IPS-NIHi11 (cell line): ENCODE measurements around the gene LMO2.

Source experiments
- DNase-seq: peaks from one replicate; pipeline ENCODE4 v3.0.0; 2012; ENCODE audit warnings: mixed read lengths, low spot score

The LMO2 gene

DNA sequence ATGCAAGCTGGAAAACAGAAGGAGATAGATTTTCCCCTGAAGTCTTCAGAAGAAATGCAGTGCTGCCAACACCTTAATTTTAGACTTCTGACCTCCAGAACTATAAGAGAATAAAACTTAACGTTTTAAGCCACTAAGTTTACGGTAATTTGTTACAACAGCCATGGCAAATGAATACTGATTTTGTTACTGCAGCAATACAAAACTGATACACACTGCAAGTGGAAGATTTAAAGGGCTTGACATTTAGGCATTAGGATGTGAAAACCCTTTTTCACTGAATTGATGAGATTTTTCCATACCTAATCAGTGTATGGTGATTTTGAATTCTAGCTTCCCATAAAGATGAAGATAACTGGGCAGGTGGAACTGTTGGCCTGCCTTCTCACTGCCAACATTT is 22.1 kb upstream of the LMO2 start:
- no peak for DNase-seq

DNA sequence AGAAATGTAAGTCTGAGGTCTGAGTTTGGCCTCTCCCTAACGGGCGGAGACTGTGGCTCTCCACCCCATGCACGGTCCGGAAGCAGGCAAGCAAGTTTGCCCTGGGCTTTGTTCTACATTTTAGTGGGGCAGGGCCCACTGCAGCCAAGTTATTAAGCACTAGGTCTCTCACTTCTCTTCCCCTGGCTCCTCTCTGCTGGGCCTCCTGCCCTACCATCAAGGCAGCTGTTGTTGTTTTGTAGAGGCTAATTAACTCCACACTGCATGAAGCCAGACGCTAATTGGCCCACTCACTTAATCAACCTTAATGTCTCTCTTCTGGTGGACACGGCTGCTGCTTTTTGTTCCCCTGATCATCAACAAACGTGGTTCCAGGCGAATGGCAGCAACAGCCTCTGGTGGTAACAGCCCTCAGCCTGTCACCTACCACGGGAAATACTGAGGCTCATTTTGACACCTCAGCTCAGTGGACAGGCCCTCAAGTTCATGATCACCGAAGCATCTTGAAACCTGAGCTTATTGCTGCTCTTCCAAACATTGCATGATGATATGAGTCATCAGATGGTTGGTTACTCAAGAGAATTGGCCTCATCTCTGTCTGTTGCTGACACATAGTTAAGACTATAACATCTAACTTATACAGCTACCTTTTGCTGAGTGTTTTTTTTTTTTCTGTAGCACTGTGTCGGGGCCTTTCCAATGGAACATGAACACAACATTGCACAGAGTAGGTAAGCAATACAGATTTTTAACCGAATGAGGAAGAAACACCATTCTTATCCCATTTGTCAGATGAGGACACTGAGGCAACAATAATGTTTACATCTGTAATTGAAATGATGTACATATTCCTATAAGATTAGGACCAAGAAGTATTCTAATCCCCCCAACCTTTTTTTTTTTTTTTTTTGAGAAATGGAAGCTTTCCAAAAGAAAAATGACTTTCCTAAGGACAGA is 20.8 kb upstream of the LMO2 start:
- no peak for DNase-seq

DNA sequence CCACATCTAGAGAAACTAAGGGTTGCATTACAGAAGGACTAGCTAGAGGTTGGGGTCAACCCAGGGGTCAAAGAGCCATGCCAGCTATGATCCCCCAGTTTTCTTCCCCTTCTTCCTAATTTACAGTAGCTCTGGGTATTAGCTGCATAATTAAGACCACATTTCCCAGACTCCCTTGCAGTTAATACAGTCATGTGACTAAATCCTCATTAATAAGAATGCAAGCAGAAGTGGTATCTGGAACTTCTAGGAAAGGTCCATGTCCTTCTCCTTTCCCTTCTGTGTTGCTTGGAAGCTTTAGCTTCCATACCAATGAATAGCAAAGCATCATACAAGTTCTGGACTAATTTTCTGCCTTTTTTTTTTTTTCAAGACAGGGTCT is 19.1 kb upstream of the LMO2 start:
- no peak for DNase-seq

DNA sequence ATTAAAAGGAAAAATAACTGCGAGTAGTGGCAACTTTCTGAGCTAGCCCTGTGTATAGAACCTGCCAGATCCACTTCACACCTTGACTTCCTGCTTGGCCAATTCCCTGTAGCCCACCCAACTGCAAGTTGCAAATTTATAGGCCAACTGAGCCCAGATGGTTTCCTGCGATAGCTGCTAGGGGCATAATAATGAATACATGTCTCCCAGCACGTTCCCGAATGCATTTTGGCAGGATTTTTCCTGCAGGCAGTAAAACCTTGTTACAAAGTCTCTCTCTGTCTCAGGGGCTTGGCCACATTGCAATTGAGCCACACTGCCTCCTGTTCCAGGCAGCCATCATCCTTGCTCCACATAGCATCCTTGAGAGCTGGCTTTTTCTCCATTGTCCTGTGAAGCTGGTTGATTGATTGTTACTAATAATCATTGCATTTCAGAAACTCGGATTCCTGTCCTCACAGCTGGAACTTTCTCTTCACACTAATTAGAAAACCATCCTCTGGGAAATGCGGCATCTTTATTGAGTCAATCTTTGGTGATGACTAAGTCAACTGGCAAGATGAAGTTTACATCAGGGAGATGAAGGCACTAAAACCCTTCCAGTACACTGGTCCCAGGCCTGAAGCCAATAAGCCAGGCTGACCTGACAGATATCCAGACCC is 18.6 kb upstream of the LMO2 start:
- DNase-seq: no peak

DNA sequence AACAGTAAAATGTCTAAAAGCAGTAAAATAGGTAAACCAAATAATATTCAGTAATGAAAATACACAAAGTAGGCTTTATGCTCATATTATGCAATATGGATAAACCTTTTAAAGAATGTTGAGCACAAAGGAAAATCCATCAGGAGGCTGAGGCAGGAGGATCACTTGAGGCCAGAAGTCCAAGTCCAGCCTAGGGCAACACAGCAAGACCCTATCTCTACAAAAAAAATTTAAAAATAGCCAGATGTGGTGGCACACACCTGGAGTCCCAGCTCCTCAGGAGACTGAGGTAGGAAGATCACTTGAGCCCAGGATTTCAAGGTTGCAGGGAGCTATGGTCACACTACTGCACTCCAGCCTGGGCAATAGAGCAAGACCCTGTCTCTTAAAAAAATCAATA is 17.7 kb upstream of the LMO2 start:
- no peak for DNase-seq

DNA sequence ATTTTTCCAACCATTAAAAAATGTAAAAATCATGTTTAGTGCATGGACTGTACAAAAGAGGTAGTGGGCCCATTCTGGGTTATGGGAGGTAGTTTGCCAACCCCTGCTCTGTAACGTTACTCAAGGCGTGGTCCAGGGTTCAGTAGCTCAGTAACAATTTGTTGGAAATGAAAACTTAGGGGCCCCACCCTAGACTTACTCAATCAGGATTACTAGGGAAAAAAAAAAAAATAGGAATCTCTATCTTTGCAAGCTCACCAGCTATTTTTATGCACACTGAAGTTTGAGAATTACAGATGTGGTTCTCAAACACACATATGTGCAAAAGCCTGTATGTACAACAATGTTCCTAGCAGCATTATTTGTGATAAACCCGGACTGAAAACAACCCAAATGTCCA is 17.3 kb upstream of the LMO2 start:
- DNase-seq: no peak

DNA sequence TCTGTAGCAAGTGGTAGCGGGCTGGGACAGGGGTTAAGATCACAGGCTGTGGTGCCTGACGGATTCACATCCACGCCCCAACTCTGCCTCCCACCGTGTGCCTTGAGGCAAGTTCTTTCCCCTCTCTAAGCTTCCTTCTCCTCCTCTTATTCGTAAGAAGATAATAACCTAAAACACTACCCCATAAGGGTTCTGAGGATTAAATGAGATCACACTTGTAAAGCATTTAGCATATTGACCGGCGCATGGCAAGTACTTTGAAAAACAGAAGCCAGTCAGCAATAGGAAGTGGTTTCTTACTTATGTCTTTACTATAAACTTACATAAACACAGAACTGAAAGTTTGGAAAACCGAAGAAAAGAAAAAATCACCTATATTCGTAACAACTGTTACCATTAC is 15.5 kb upstream of the LMO2 start:
- DNase-seq: no peak

DNA sequence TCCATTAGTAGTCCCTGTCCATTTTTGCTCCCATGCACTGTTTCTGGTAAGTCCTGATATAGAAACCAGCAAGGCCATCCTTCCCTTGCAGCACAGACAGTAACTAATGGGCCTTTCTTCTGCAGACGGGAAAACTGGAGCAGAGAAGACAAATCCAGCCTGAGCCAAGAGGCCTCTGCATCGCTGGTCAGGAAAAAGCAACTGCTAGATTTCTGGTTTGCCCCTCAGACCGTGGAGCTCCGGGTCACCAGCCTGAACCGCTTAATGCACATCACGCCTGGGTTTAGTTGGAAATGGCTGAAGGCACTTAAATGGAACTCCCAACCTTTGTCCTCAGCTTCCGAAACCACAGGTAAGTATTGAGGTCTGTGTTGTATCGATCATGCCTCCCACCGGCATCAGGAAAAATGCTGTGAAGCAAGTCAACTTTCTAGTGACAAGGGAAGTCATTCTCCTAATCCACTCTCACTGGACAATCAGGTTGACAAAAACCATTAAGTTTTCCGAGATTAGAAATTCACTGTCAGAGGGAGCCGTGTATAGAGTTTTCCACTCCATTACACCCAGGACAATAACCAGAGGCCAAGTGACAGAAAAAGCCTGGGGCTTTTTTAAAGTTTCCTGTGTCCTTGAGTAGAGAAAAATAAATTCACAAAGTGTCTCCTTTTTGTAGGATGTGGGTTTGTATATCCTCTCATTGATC is 14.8 kb upstream of the LMO2 start:
- no peak for DNase-seq

DNA sequence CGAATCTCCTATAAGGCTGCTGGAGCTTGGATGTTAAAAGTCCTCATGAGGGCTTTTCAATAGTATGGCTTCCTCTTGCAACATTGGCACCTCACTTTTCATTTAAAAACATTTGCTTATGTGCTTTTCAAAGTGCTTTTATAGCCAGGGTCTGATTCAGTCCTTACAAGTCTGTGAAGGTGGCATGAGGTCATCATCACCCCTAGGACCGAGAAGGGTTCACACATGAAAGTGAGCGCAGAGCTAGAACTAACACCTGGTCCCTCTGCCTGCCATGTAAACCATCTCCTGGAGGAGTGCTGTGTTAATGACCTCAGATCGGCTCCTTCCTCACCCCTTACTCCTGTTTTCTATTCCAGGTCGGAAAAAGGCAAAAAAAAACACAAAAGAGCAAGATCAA is 12.2 kb upstream of the LMO2 start:
- no peak for DNase-seq

DNA sequence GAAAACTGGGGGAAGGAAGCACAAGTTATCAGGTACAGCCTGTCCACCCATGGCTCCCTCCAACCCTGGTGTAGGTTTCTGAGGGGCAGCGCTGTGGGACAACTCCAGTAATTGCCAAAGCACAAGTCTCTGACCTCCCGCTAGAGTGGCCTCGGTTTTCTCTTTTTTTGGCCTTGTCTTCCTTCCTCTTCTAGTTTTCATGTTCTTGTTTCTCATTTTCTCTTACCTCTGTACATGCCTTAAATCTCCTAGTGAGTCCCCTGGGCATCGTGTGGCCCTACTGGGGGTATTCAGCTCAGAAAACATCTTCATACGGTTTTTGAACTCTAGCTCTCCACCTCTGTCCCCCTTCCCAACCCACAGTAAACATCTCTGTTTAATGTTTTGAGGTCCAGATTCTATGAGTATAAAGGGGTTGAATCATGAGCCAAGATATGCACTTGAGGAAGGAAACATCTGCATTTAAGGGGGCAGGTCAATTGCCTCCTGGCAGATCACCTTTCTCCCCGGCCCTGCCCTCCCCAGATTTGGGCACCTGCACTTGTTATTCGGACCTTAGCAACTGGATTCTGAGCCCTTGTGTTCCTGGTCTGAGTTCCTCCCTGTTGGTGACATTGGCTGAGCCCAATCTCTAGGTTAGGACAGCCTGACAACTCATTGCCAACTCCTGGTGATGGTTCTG is 8.4 kb upstream of the LMO2 start:
- DNase-seq: no peak

DNA sequence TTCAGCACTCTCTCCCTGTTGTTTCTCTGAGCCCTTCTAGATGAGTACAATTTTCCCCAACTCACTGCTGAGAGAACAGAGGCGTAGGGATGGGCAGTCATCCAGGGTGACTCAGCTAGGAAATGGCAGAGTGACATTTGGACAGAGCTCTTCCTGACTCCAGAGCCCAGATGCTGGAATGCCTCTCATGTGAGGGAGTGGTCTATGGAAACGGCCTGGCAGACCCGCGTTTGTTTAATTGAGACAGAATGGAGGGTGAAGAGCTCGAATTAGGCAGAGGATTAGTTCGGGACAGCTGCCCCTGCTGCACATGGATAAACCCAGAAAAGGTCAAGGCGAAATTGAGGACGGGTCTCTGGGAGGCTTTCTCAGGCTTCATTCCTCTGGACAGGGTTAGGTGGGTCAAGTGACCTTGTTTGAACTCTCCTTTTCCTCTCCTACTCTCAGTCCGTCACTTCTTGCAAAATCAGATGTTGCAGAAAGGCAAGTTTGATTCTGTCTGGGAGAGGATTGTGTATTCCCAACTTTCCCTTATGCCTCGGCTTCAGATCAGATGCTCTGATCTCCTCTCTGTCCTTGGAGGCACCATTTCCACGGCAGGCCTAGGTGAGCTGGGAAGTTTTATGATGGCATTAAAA is 7.6 kb upstream of the LMO2 start:
- peak; percentile 38 for DNase-seq

DNA sequence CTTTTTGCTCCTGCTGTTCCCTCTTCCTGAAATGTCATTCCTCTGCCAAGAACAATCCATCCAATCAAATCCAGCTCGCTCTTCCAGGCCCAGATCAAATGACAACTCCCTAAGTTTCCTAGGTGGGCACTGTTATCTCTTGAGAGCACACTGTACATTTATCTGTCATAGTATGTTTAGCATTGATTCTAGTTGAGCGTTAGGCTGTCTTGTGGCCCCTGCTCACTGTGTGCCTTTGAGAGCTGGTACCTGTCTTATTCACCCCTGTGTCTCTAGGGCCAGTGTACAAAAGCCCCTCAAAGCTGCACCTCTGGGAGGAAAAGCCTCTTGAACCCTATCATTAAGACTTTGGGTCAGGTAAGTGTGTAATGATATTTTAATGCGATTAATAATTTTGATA is 7.1 kb upstream of the LMO2 start:
- DNase-seq: no peak

DNA sequence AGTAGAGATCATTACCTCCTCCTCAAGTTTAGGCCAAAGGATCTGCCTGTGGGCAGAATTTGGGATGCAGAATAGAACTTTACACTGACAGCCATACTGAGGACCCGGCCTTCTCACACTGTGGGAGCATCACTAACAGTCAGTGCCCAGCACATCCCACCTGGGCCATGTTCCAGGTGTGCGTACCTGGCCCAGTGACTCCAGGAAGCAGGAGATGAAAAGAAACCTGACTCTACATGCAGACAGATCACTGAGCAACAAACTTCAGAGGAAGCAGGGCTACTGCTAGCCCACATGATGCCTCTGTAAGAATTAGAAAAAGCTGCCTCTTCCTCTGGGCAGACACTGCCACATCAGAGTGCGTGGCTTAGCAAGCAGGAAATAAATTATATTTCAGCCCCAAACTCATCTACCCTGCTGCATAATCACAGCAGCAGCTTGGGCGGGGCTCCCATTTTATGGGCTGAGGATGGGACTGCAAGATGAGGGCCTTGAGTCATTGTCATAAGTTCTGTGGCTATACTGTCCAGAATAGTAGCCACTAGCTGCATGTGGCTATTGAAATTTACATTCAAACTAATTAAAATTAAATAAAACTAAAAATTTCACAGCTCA is 6.0 kb upstream of the LMO2 start:
- no peak for DNase-seq

DNA sequence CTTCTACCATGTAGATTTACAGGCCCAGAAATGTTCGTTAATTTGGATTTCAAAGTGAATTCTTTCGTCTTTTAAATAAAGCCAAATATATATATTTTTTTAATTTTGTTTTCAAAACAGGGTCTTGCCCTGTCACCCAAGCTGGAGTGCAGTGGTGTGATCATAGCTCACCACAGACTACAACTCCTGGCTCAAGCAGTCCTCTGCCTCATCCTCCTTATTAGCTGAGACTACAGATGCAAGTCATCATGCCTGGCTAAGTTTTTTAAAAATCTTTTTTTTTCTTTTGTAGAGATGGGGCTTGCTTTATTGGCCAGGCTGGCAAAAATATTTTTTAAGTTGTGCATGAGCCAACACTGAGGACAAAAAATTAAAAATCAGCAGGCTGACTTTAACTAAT is 5.0 kb upstream of the LMO2 start:
- DNase-seq: no peak

DNA sequence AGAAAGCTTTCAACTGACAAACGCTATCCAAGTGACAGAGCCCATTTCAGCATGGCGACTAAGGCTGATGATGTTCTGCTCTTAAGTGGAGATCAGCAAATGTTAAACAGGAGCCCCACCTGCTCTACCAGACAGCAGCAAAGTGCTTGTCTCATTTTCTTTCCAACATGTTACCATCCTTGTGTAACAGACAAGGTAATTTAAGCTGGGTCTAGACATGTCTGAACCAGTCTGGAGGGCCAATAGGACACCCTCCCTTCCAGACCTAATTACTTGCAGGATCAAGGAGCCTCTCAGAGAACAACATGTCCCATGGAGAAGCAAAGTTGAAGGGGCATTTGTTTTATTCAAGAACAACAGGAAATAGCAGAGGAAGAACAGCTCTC is 3.9 kb upstream of the LMO2 start:
- no peak for DNase-seq

DNA sequence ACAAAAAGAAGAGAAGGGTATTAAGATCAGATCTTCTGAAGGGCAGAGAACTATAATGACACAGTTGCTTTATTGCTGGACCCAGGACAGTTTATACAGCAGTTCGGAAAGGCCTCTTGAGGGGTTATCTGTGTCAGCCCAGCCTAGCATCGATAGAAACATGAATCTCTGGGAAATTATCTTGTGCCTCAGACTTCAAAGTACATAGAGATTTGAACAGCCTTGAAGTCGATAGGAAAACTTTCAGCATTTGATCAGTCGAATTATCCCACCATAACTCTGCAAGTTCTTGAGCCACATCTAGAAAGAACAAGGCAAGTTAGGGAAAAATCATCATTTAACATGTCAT is 2.5 kb upstream of the LMO2 start:
- no peak for DNase-seq

DNA sequence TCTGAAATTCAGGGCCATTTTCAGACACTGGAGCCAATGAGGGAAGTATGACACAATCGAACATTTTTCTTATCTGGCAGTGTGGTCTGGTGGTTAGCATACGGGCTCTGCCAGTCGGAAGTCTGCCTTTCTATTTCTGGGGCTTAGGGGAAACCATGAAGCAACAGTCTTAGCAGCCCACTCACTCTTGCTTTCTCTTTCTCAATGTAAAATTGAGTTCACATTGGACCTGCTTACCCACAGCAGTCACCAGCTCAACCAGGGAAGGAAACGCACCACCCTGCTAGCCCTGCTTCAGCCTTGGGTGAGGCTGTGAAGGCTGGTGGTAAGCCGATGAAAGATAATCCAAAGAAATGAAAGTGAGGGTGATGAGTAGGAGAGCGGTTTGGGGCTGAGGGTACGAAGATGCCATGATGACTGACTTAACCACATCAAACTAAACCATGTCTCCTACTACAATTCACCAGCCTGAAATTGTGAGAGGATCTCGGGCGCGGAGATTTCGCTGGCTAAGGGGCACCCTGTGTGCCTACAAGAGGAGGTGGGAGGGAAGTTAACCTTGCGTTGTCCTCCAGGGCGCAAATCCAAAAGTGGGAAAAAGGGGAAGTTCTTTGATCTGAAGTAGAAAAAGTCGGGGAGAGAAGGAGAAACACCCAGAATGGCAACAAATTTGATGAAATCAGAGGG is 2.0 kb upstream of the LMO2 start:
- DNase-seq: no peak

DNA sequence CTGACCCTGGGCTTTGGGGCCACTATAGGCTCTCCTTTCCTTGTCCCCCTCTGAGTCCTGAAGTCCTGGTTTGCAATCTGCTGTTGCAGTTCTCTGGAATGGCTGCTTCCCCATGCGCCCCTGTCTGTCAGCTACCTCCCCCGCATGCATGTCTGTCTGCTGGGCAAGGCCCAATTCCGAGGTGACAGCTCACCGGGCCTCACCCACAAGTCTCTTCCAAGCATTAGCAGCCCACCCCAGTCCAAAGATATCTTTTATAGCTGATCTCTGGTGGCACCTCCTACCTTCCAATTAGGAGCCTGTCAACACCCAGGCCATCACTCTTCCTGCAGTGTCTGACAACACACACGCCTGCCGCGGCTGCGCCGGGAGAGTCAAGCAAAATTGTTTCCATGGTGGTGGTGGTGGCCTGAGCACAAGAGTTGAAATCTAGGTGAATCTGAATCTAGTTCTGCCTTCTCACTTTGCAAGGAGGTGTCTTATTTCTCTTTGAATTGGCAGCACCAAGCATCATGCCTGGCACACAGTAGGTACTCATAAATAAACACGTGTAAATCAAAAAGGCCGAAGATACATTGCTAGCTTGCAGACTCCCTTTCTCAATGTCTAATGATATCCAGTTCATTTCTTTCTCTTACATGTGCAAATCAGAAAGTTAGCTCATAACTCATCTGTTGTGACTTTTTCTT is 1.2 kb upstream of the LMO2 start:
- DNase-seq: no peak

DNA sequence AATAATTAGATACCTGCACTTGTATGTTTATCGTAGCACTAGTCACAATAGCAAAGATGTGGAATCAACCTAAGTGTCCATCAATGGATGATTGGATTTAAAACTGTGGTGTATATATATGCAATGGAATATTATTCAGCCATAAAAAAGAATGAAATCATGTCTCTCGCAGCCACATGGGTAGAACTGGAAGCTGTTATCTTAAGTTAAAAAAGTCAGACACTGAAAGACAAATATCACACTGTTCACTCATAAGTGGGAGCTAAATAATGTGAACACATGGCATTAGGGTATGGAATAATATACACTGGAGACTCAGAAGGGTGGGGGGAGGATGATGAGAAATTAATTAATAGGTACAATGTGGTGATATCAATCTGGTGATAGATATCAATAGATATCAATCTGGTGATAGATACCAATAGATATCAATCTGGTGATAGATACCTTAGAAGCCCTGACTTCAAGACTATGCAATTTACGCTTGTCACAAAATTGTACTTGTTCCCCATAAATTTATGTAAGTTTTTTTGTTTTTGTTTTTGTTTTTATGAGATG is 2.0 kb downstream of the LMO2 start:
- DNase-seq: no peak

DNA sequence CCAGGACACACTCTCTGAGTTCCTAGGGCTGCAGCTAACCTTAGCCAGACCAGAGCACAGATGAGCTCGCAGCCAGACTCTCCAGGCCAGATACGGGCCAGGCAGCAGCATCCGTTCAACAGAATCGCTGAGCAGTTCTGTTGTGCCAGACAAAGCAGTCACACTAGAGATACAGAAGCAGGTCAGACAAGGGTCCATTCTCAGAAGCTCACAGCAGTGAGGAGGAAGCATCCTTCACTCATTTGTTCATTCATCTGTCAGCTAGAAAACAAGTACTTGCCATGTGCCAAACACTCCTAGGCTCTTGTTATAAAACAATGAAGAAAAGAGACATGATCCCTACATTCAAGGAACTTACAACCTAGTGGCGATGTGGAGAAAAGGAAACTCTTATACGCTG is 2.6 kb downstream of the LMO2 start:
- no peak for DNase-seq
